GM21526 (cell line): ENCODE measurements around the gene DCAF8L2.
"Not testable (repeated sequence)": the region's sequence is repeated elsewhere in the genome, so short reads cannot be mapped to it uniquely, and the experiment has no call there.

Source experiments
- ATAC-seq: cut with Tn5 transposase; IDR thresholded peaks from one replicate; pipeline ENCODE4 v1.9.1; 2021; ENCODE audit warnings: moderate library complexity; ENCODE audit not compliant: unreplicated experiment, low FRiP score

The DCAF8L2 gene

GRCh38 chrX:27674491-27674890 lies 84.3 kb downstream of the DCAF8L2 start:
- ATAC-seq = no peak

- ATAC-seq = no peak
Measured at GRCh38 chrX:27675493-27675892, 85.3 kb downstream of the DCAF8L2 start.

- no peak for ATAC-seq
Measured at GRCh38 chrX:27679281-27679680, 89.1 kb downstream of the DCAF8L2 start.

- ATAC-seq = no peak
Measured at GRCh38 chrX:27680726-27681125, 90.6 kb downstream of the DCAF8L2 start.

GRCh38 chrX:27683566-27684208 lies 93.5 kb downstream of the DCAF8L2 start:
- peak; percentile 87 for ATAC-seq

GRCh38 chrX:27694667-27695066 lies 104.5 kb downstream of the DCAF8L2 start:
- no peak for ATAC-seq

GRCh38 chrX:27706526-27706925 lies 116.4 kb downstream of the DCAF8L2 start:
- no peak for ATAC-seq

GRCh38 chrX:27715610-27716009 lies 125.5 kb downstream of the DCAF8L2 start:
- no peak for ATAC-seq

- no peak for ATAC-seq
Measured at GRCh38 chrX:27728291-27728690, 138.1 kb downstream of the DCAF8L2 start.

- no peak for ATAC-seq
Measured at GRCh38 chrX:27731962-27732361, 141.8 kb downstream of the DCAF8L2 start.

GRCh38 chrX:27735914-27736313 lies 145.8 kb downstream of the DCAF8L2 start:
- no peak for ATAC-seq

GRCh38 chrX:27740933-27741332 lies 150.8 kb downstream of the DCAF8L2 start:
- no peak for ATAC-seq

GRCh38 chrX:27743521-27743920 lies 153.4 kb downstream of the DCAF8L2 start:
- ATAC-seq = not testable (repeated sequence)

GRCh38 chrX:27746516-27746915 lies 156.4 kb downstream of the DCAF8L2 start:
- no peak for ATAC-seq

- ATAC-seq = not testable (repeated sequence)
Measured at GRCh38 chrX:27750298-27750697, 160.2 kb downstream of the DCAF8L2 start.

GRCh38 chrX:27751976-27752375 lies 161.8 kb downstream of the DCAF8L2 start:
- no peak for ATAC-seq

GRCh38 chrX:27765718-27766117 lies 175.6 kb downstream of the DCAF8L2 start:
- ATAC-seq = no peak

GRCh38 chrX:27767387-27767786 lies 177.2 kb downstream of the DCAF8L2 start:
- no peak for ATAC-seq

- no peak for ATAC-seq
Measured at GRCh38 chrX:27775984-27776383, 185.8 kb downstream of the DCAF8L2 start.

GRCh38 chrX:27796640-27797257 lies 206.6 kb downstream of the DCAF8L2 start:
- no peak for ATAC-seq

GRCh38 chrX:27797575-27797974 lies 207.4 kb downstream of the DCAF8L2 start:
- ATAC-seq = no peak
